A673 (cell line): Measurements from ENCODE around the gene EPC1.

Source experiments
- CTCF ChIP-seq: fragments of 300-800, 200-600 bp; sonication (generic); conservative IDR thresholded peaks from 2 replicates; pipeline ENCODE4 v1.5.1; 2017; ENCODE audit warnings: low read depth, mild to moderate bottlenecking, antibody characterized with exemption, low read length, moderate library complexity, mixed read lengths
- EZH2 ChIP-seq: fragments of 200-600 bp; sonication (generic); IDR thresholded peaks from 2 replicates; pipeline ENCODE4 v1.6.1; 2017; ENCODE audit warnings: borderline replicate concordance, low read depth, mild to moderate bottlenecking, mixed read lengths, antibody characterized with exemption, low read length; ENCODE audit not compliant: poor library complexity, severe bottlenecking

DNA sequence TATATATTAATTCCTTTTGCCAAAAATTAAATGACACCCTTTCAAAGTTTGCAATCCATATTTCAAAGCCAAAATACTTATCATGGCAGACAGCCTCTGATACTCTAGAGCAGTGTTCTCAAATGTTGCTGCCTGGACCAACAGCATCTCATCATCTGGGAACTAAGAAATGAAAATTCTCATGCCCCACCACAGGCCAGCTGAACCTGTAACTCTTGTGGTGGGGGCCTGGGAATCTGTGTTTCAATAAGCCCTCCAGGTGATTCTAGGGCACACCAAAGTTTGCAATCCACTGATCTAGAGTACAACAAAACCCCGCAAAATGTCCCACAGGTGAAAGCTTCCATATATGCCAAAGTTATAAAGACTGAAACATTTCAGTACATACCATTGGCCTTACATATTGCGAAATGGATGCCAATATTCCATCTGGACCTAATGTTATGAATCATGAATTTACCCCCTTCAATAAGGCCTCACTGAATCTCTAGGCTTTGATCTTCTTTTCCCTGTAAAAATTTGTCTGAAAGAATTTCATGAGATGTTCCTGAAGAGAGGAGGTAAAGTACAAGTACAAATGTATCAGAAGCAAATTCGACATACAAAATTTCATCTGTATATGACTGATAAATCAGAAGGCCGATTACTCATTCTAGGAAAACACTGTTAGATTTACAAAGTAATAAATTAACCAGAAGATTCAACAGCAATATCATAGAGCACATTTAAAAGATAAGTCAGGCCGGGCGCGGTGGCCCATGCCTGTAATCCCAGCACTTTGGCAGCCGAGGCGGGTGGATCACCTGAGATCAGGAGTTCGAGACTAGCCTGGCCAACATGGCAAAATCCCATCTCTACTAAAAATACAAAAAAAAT is 25.3 kb upstream of the EPC1 start:
- TF ChIP-seq CTCF (no peak), EZH2 (no peak)
